HG03108 (cell line): Measurements from ENCODE around the gene TBC1D9.

Experiments
- ATAC-seq: cut with Tn5 transposase; IDR thresholded peaks from one replicate; pipeline ENCODE4 v1.9.1; 2021; ENCODE audit warnings: moderate library complexity; ENCODE audit not compliant: unreplicated experiment

TBC1D9 gene

DNA sequence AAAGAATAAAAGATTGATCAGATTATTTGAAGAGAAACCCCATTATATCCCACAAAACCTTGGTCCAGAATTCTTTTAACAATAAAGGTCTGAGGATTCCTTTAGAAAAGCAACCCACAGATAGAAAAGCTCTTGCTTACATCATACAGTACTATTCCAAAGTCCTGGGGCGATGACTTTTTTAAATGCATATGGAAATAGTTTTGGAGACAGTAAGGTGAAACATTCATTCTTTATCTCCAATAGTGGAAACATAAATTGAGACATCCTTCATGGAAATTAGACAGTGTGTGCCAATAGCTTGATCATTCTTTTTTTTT lies 101.7 kb downstream of the TBC1D9 start:
- ATAC-seq: no peak

DNA sequence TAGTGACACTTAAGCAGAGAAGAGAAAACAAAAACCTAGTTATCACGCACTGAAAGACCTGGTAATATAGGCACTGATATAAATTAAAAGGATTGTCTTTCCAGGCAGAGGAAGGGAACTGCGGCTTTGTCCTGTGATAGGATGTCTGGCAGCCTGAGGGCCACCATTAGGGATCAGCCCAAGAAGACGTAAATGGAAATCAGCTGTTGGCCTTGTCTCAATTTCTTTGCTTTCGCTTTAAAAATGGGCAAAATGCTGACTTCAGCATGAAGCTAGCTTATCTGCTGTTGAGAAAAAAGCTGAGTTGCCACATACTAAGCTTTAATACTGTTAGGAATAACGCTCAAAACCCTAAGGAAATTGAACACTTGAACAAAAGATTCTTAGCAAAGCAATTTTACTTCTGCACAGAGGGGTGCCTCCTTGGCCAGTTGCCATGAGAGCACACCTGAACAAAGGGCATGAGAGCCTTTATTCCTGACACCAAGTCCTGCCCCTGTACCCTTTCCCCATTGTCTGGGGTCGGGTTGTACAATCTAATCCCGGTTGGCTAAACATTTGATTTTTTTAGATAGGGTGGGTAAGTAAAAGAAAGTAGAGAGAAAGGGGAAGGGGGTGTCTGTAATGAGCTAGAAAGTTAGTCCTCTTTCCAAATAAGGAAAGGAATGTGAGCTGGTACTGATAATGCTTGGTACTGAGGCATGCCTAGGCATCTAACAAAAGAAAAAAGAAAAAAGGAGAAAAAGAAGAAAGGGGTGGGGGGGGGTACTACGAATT lies 102.3 kb downstream of the TBC1D9 start:
- no peak for ATAC-seq

DNA sequence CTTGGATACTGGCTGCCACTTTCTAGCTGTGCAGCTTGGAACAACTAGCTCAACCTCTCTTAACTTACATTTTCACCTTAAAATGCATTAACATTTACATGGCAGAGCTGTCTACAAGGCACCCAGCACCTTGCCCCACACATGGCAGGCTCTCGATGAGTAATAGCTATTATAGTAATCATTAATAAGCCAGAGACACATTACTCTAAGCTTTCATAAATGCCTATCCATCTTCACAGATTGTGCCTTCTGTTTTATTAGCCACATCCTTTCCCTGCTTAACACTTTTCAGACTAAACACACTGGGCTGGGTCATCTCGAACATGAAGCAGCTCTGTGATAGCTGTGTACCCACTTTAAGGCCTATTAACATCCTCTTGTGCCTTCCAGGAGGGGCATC lies 103.6 kb downstream of the TBC1D9 start:
- ATAC-seq: no peak

GRCh38 chr4:140648716-140649308 lies 107.4 kb downstream of the TBC1D9 start:
- ATAC-seq: no peak

GRCh38 chr4:140645614-140646412 lies 110.4 kb downstream of the TBC1D9 start:
- ATAC-seq: no peak

DNA sequence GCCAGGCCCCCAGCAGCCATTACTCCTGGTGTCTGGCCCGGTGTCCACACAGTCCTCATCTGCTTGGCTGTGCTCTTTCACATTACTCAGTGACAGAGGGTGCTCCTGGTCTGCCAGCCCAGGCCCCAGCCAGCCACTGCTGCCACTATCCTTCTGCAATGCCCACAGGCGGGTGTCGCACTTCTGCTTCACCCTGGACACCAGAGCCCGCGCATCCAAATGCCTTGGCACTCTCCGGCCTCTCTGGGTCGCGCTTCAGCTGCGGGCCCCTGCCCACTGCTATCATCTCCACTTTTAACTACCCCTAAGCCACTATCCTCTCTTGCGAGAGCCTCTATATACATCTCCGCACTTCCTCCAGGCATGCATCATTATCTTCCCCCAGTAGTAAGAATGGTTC lies 111.0 kb downstream of the TBC1D9 start:
- ATAC-seq: no peak

GRCh38 chr4:140644470-140645185 lies 111.6 kb downstream of the TBC1D9 start:
- ATAC-seq: no peak

GRCh38 chr4:140643571-140644055 lies 112.6 kb downstream of the TBC1D9 start:
- ATAC-seq: no peak

- no peak for ATAC-seq
These were observed 113.3 kb downstream of the TBC1D9 start for GRCh38 chr4:140642674-140643437.

DNA sequence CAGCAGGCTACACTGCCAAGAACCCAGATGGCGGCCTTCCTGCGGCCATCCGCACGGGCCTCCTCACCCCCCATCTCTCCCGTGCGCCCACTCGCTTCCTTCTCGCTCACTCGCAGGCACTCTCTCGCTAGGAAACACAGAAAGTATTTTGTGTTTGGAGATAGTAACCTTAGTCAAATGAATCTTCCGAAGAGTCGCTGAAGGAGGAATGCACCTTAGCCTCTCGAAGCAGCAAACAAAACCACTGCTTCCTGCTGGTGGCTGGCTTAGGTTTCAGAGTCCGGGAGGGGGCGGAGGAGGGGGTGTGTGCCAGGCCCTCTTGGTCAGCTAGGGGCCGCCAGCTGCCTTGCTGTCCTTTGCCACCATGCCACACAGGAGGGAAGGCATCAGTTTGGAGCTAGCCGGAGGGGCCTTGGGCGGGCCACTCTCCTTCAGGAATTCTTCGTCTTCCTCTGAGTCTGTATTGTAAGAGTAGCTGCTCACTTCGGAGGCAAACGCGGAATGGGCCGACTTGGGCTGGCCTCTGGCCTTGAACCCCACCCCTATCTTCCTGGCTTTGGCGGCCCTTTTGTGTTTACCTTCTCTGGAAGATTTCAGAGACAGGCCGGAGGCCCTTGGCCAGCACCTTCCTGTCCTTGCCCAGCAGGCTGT lies 114.3 kb downstream of the TBC1D9 start:
- no peak for ATAC-seq

DNA sequence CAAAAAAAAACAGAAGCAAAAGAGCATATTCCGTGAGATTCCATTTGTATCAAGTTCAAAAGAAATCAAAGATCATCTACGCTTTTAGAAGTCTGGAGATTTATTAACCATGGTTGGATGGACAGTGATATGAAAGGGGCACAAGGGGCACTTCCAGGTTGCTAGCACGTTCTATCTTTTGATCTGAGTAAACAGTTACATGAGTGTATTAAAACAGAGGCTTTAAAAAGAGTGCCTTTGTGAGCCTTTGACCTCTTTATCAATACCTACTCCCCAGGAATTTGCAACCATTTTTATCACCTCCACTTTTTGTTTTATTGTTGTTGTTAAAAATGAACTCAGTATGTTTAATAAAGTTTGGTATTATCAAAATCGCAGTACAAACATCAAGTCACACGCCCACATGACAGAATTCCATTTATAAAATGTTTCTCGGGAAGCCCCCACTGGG lies 115.1 kb downstream of the TBC1D9 start:
- no peak for ATAC-seq

DNA sequence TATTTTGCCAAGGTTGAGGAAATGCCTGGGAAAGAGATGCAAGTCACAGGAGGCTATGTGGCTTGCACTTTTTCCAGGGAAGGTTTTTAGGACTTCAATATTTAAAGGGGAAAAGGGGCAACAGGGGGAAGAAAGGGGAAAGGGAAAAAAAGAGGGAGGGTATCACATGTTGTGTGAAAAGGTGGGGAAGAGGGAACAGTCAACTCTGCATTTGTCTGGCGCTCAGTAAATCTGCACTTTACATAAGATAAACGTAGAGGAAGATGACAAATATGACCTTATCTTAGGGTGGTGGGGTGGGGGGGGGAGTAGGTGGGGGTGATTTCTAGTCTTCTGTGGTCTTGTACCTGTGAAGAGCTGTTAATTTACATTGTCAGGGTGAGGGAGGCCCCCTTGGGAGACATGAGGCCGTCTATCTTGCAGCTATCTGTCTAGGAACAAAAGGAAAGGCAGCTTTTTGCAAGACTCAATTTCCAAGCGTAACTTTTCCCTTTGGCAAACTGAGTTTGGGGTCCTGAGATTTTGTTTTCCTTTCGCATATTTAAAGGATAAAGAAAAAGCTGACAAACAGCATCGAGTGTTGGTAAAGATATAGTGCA lies 115.9 kb downstream of the TBC1D9 start:
- no peak for ATAC-seq

- ATAC-seq: no peak
These were observed 117.1 kb downstream of the TBC1D9 start for GRCh38 chr4:140639066-140639465.

DNA sequence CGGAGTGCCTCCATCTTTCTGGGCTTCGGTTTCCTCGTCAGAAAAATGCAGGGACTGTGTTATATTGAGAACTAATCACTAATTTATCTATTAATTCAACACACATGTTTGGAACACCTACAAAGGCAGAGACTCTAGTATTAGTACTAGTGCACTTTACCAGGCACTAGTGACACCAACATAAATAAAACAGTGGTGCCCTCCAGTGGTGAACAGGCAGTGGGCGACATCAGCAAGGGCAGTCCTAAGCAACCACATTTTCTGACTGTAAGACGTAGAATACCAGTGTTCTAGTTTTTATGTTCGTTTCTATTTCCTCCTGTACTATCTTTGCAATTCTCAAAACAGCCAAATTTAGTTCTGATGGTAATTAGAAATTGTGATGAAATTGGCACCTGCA lies 118.3 kb downstream of the TBC1D9 start:
- ATAC-seq: peak; percentile 61

DNA sequence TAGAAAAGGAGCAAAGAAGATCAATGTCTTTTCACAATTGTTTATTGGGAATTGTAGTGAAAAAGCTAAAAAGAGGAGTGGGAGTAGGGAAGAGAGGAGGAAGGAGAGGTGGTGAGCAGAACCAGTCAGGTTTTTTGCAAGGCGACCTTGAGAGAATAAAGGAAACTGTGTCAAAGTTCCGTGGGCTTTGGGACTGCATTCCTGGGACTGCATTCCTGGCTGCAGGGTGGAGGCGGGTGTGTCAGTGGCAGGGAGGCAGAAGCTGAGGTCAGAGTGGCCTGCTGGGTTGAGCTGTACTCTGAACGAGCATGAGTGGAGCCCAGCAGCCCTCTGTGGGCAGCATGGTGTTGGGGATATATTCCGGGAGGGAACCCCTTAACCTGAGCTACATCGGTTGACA lies 120.6 kb downstream of the TBC1D9 start:
- no peak for ATAC-seq

DNA sequence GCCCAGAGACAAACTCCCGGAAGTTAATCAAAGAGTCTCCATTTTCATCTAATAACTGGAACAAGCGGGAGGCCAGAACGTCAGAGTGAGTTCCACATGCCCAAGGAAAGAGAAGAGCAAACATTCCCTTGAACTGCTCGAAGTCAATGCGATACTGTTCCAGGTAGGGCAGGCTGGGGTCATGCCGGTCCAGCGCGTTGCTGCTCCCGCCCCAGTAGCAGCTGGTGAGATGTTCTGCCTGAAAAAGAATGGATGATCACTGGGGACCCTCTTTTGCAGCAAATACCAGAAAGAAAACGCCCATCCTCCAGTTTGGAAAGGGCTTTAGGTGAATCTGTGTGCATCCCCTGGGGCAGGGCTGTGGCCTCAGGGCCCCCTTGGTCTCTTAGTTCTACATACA lies 122.2 kb downstream of the TBC1D9 start:
- ATAC-seq: no peak

- ATAC-seq: no peak
These were observed 123.1 kb downstream of the TBC1D9 start for GRCh38 chr4:140633124-140633523.

DNA sequence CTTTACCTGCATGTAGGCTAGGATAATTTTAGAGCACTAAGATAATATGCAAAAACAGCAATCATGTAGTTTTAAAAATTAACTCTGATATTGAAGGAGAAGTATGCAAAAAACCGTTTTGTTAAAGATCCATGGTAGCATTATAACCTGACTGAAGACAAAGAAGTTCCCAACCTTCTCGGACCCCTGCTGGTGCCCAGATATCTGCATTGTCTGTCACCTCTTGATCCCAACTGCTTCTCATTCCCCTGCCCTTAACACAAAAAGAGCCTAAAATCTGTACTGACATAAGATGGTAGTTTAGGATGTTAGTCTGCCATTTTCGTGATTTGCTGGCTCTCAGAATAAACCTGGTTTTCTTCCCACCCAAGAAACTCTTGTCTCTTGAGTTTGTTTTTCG lies 125.9 kb downstream of the TBC1D9 start:
- ATAC-seq: no peak

GRCh38 chr4:140628016-140628415 lies 128.2 kb downstream of the TBC1D9 start:
- ATAC-seq: no peak
